GM19324 (cell line): ENCODE data around the gene RASGEF1C.

ENCODE experiments used
- ATAC-seq: cut with Tn5 transposase; IDR thresholded peaks from one replicate; pipeline ENCODE4 v1.9.1; 2021; ENCODE audit warnings: mild to moderate bottlenecking, moderate library complexity; ENCODE audit not compliant: unreplicated experiment, low FRiP score

The RASGEF1C gene

GRCh38 chr5:180070756-180071530, 138.1 kb downstream of the RASGEF1C start:
- no peak for ATAC-seq

- no peak for ATAC-seq
Measured at GRCh38 chr5:180069589-180070247, 139.3 kb downstream of the RASGEF1C start.

- ATAC-seq: no peak
Measured at GRCh38 chr5:180068519-180069090, 140.4 kb downstream of the RASGEF1C start.

- no peak for ATAC-seq
Measured at GRCh38 chr5:180067986-180068385, 141.0 kb downstream of the RASGEF1C start.

- ATAC-seq: no peak
Measured at GRCh38 chr5:180060192-180060591, 148.8 kb downstream of the RASGEF1C start.

GRCh38 chr5:180059326-180059725, 149.7 kb downstream of the RASGEF1C start:
- ATAC-seq: no peak

- no peak for ATAC-seq
Measured at GRCh38 chr5:180056153-180056552, 152.9 kb downstream of the RASGEF1C start.

GRCh38 chr5:180054226-180054625, 154.8 kb downstream of the RASGEF1C start:
- ATAC-seq: no peak

- ATAC-seq: no peak
Measured at GRCh38 chr5:180053061-180053602, 155.9 kb downstream of the RASGEF1C start.

GRCh38 chr5:180052211-180052818, 156.7 kb downstream of the RASGEF1C start:
- ATAC-seq: no peak
